HepG2 (cell line): ENCODE results near the gene RNF40. TPM values are rescaled to one million over a fixed set of nuclear protein-coding genes. Genes with fewer than 3 reads are reported as not detected.

Source experiments
- ATF3 ChIP-seq: sonication (generic); formaldehyde crosslinking; IDR thresholded peaks from 2 replicates; pipeline ENCODE4 v1.4.0; 2020; ENCODE audit warnings: missing genetic modification reagents
- JUNB ChIP-seq: sonication (generic); formaldehyde crosslinking; IDR thresholded peaks from 2 replicates; pipeline ENCODE4 v1.8.0; 2022; ENCODE audit warnings: missing genetic modification reagents, mild to moderate bottlenecking, borderline replicate concordance
- KAT8 ChIP-seq: IDR thresholded peaks from 2 replicates; pipeline ENCODE4 v1.6.1; 2016; ENCODE audit warnings: missing genetic modification reagents, missing compliant biosample characterization
- MXD4 ChIP-seq: IDR thresholded peaks from 2 replicates; pipeline ENCODE4 v1.6.1; 2016; ENCODE audit warnings: mild to moderate bottlenecking, missing biosample characterization, missing genetic modification reagents
- NCOA2 ChIP-seq: sonication (generic); formaldehyde crosslinking; IDR thresholded peaks from 2 replicates; pipeline ENCODE4 v1.8.0; 2022; ENCODE audit warnings: inconsistent platforms
- RARA ChIP-seq: IDR thresholded peaks from 2 replicates; pipeline ENCODE4 v1.6.1; 2016; ENCODE audit warnings: missing genetic modification reagents, missing compliant biosample characterization
- SIX4 ChIP-seq: sonication (generic); formaldehyde crosslinking; IDR thresholded peaks from 2 replicates; pipeline ENCODE4 v1.4.0; 2020; ENCODE audit warnings: missing genetic modification reagents
- TBX2 ChIP-seq: sonication (generic); formaldehyde crosslinking; IDR thresholded peaks from 2 replicates; pipeline ENCODE4 v1.5.0; 2020; ENCODE audit warnings: missing genetic modification reagents, mild to moderate bottlenecking, borderline replicate concordance
- TOPORS ChIP-seq: sonication (generic); formaldehyde crosslinking; IDR thresholded peaks from 2 replicates; pipeline ENCODE4 v1.8.0; 2023; ENCODE audit warnings: mild to moderate bottlenecking, missing genetic modification reagents
- YEATS2 ChIP-seq: sonication (generic); formaldehyde crosslinking; IDR thresholded peaks from 2 replicates; pipeline ENCODE4 v1.4.0; 2020; ENCODE audit warnings: missing genetic modification reagents, borderline replicate concordance
- ZNF570 ChIP-seq: sonication (generic); formaldehyde crosslinking; IDR thresholded peaks from 2 replicates; pipeline ENCODE4 v1.4.0; 2020; ENCODE audit warnings: mild to moderate bottlenecking, missing genetic modification reagents, borderline replicate concordance
- ZNF580 ChIP-seq: IDR thresholded peaks from 2 replicates; pipeline ENCODE4 v1.6.1; 2016; ENCODE audit warnings: low read depth, borderline replicate concordance
- ZNF598 ChIP-seq: sonication (generic); formaldehyde crosslinking; IDR thresholded peaks from 2 replicates; pipeline ENCODE4 v1.5.1; 2020; ENCODE audit warnings: mild to moderate bottlenecking, missing genetic modification reagents, borderline replicate concordance
- ZNF660 ChIP-seq: sonication (generic); formaldehyde crosslinking; IDR thresholded peaks from 2 replicates; pipeline ENCODE4 v1.5.1; 2020; ENCODE audit warnings: mild to moderate bottlenecking, low read depth, missing genetic modification reagents, borderline replicate concordance
- ZNF800 ChIP-seq: sonication (generic); formaldehyde crosslinking; IDR thresholded peaks from 2 replicates; pipeline ENCODE4 v1.4.0; 2020; ENCODE audit warnings: missing genetic modification reagents
- ZNF850 ChIP-seq: sonication (generic); formaldehyde crosslinking; conservative IDR thresholded peaks from 2 replicates; pipeline ENCODE4 v1.9.0; 2021; ENCODE audit warnings: mild to moderate bottlenecking, missing genetic modification reagents
- polyA plus RNA-seq, 8 experiments: library from polyadenylated mRNA; depleted of rRNA in 3 of 8; stranded (reverse) in 7 of 8; unstranded in 1 of 8; fragments of >200 nt; fragmentation: Illumina TruSeq in 4 of 8; extraction: Trizol in 4 of 8; gene quantifications; 2 replicates each; pipeline versions ENCODE4 v1.2.1 to v1.2.3, GENCODE V29; 2011 to 2016; ENCODE audit warnings: low read depth in 4 of 8, missing spikeins in 1 of 8, mixed read lengths in 1 of 8; ENCODE audit not compliant: insufficient read depth in 1 of 8
- total RNA-seq, 5 experiments: library from RNA; depleted of rRNA; stranded (reverse); fragments of >200 nt; fragmentation: Illumina TruSeq; extraction: Trizol; gene quantifications; 2 replicates each; pipeline ENCODE4 v1.2.3, GENCODE V29; 2016; ENCODE audit warnings: low read depth in 1 of 5
- TF ChIP-seq, protein P1 (sequence below): sonication (generic); formaldehyde crosslinking; IDR thresholded peaks from one replicate; pipeline ENCODE4 v1.5.1; 2020; ENCODE audit warnings: mild to moderate bottlenecking, missing genetic modification reagents; ENCODE audit errors: not compliant biosample characterization

The RNF40 gene
- total and polyA plus RNA-seq, 2 of the 13 experiments (the other 11 are each of a cell fraction or from before 2014, with no cell fraction given), result 84.0 to 85.6 TPM

GRCh38 chr16:30761928-30762902 is at the start of gene RNF40, which contains the start of gene CFAP119 (continued):
- TF ChIP-seq NCOA2 (CRISPR knock-in tag) (0 out of 2 replicates have a peak, but pooled peaks have one; percentile 42), MXD4 (CRISPR knock-in tag) (peak; percentile 83), RARA (CRISPR knock-in tag) (peak; percentile 8; the same call in 1 of the 2 replicates), JUNB (CRISPR knock-in tag) (no peak), ZNF580 (CRISPR knock-in tag) (peak; percentile 78; the same call in 1 of the 2 replicates), SIX4 (CRISPR knock-in tag) (peak; percentile 53; the same call in 1 of the 2 replicates), TBX2 (peak; percentile 53), KAT8 (CRISPR knock-in tag) (peak; percentile 93), ATF3 (CRISPR knock-in tag) (peak; percentile 49; the same call in 1 of the 2 replicates), ZNF800 (peak; percentile 26; the same call in 1 of the 2 replicates), ZNF570 (CRISPR knock-in tag) (no peak), YEATS2 (CRISPR knock-in tag) (peak; percentile 91), ZNF598 (peak; percentile 66; the same call in 1 of the 2 replicates), ZNF850 (CRISPR knock-in tag) (no peak), TOPORS (CRISPR knock-in tag) (peak; percentile 83), ZNF660 (CRISPR knock-in tag) (no peak)
- TF ChIP-seq, protein P1, sequence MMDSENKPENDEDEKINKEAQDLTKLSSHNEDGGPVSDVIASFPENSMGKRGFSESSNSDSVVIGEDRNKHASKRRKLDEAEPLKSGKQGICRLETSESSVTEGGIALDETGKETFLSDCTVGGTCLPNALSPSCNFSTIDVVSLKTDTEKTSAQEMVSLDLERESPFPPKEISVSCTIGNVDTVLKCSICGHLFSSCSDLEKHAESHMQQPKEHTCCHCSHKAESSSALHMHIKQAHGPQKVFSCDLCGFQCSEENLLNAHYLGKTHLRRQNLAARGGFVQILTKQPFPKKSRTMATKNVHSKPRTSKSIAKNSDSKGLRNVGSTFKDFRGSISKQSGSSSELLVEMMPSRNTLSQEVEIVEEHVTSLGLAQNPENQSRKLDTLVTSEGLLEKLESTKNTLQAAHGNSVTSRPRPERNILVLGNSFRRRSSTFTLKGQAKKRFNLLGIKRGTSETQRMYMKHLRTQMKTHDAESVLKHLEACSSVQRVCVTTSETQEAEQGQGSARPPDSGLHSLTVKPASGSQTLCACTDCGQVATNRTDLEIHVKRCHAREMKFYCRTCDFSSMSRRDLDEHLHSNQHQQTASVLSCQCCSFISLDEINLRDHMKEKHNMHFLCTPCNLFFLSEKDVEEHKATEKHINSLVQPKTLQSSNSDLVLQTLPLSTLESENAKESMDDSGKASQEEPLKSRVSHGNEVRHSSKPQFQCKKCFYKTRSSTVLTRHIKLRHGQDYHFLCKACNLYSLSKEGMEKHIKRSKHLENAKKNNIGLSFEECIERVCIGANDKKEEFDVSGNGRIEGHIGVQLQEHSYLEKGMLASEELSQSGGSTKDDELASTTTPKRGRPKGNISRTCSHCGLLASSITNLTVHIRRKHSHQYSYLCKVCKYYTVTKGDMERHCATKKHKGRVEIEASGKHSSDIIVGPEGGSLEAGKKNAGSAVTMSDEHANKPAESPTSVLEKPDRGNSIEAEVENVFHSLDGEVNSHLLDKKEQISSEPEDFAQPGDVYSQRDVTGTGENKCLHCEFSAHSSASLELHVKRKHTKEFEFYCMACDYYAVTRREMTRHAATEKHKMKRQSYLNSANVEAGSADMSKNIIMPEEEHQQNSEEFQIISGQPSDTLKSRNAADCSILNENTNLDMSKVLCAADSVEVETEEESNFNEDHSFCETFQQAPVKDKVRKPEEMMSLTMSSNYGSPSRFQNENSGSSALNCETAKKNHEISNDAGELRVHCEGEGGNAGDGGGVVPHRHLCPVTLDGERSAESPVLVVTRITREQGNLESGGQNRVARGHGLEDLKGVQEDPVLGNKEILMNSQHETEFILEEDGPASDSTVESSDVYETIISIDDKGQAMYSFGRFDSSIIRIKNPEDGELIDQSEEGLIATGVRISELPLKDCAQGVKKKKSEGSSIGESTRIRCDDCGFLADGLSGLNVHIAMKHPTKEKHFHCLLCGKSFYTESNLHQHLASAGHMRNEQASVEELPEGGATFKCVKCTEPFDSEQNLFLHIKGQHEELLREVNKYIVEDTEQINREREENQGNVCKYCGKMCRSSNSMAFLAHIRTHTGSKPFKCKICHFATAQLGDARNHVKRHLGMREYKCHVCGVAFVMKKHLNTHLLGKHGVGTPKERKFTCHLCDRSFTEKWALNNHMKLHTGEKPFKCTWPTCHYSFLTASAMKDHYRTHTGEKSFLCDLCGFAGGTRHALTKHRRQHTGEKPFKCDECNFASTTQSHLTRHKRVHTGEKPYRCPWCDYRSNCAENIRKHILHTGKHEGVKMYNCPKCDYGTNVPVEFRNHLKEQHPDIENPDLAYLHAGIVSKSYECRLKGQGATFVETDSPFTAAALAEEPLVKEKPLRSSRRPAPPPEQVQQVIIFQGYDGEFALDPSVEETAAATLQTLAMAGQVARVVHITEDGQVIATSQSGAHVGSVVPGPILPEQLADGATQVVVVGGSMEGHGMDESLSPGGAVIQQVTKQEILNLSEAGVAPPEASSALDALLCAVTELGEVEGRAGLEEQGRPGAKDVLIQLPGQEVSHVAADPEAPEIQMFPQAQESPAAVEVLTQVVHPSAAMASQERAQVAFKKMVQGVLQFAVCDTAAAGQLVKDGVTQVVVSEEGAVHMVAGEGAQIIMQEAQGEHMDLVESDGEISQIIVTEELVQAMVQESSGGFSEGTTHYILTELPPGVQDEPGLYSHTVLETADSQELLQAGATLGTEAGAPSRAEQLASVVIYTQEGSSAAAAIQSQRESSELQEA (CRISPR knock-in tag), result peak; percentile 34
